ENCODE results near the gene PPP4R3B. TPM values are rescaled to one million over a fixed set of nuclear protein-coding genes. Genes with fewer than 3 reads are reported as not detected.

PPP4R3B gene
- total RNA-seq, 1 donor from 2014 or later: 38.2 TPM

GRCh38 chr2:55498582-55498981, 118.8 kb downstream of the PPP4R3B start:
- TF ChIP-seq CTCF (IDR thresholded peaks at IDR 0.05; ENCODE audit: insufficient read depth, low read depth, low read length) (no peak), EZH2 (IDR thresholded peaks at IDR 0.05; ENCODE audit: insufficient read depth, low read length) (no peak)
- H3K4me1 Mint-ChIP-seq (ENCODE audit: low read depth, unreplicated experiment): peaks cover 10% of the 10 kb centered on the region
- no peaks in the 10 kb centered on the region for H3K9me3 ChIP-seq (ENCODE audit: insufficient read depth, low read depth, low read length)
- H3K4me3 Mint-ChIP-seq (ENCODE audit: unreplicated experiment): no peak overlapping the region
- FAIRE-seq (no peak), DNase-seq (ENCODE audit: low read depth) (no peak)
- H2AFZ ChIP-seq (ENCODE audit: low read depth, low read length): no peak overlapping the region
- H3K27me3 Mint-ChIP-seq (ENCODE audit: low read depth, unreplicated experiment): no peaks in the 10 kb centered on the region
- H3K36me3 ChIP-seq (ENCODE audit: insufficient read depth, low read length): no peaks in the 10 kb centered on the region
- H3K27ac ChIP-seq (ENCODE audit: low read depth, low read length): no peak overlapping the region
- H3K79me2 ChIP-seq (ENCODE audit: insufficient read depth, low read length): no peaks in the 10 kb centered on the region
- H3K9ac ChIP-seq (ENCODE audit: low read length): no peak overlapping the region
- no peaks in the 10 kb centered on the region for H3K36me3 Mint-ChIP-seq (ENCODE audit: low read depth, unreplicated experiment)
- H3K27ac Mint-ChIP-seq (ENCODE audit: unreplicated experiment): peak overlapping the region; percentile 62
- no peak overlapping the region for H3K4me3 ChIP-seq (ENCODE audit: insufficient read depth, low read depth, low read length)
- no peaks in the 10 kb centered on the region for H3K27me3 ChIP-seq (ENCODE audit: insufficient read depth, low read length)
- peaks cover 7% of the 10 kb centered on the region for H3K4me1 ChIP-seq (ENCODE audit: insufficient read depth, low read length)
- H3K9me3 Mint-ChIP-seq (ENCODE audit: unreplicated experiment): no peaks in the 10 kb centered on the region
- no peak overlapping the region for H3K4me2 ChIP-seq (ENCODE audit: low read length)
- no peaks in the 10 kb centered on the region for H4K20me1 ChIP-seq (ENCODE audit: insufficient read depth, low read length)

Other genes with a start within 250 kb of the PPP4R3B start
- gene CCDC88A, start 197.8 kb downstream of the PPP4R3B start, total RNA-seq: 66.7 and 74.6 TPM in 2 replicates
- 23.6 and 28.5 TPM in 2 replicates for gene CFAP36, start 97.9 kb downstream of the PPP4R3B start, total RNA-seq
- 45.7 and 57.1 TPM in 2 replicates for gene PNPT1, start 76.2 kb upstream of the PPP4R3B start, total RNA-seq

Measured in astrocyte (in vitro differentiated cells and primary cell).